GM19238 (cell line): ENCODE data around the gene OR6K3.
"Not testable (repeated sequence)": the region's sequence is repeated elsewhere in the genome, so short reads cannot be mapped to it uniquely, and the experiment has no call there.

Experiments
- DNase-seq: peaks from one replicate; pipeline ENCODE4 v3.0.0; 2011; ENCODE audit warnings: low spot score; ENCODE audit not compliant: insufficient read length

OR6K3 gene

GRCh38 chr1:158720620-158721019 is at the start of gene OR6K3:
OR6K3 (minus strand) TSS chr1:158720720; CDS start chr1:158718115, 2,605 bp downstream.
- DNase-seq, result no peak

GRCh38 chr1:158754420-158754819 is 33.9 kb upstream of the OR6K3 start, which contains the start of gene OR6K6:
OR6K6 (plus strand) TSS chr1:158754720; CDS start chr1:158754888, 168 bp downstream.
- DNase-seq, result no peak

- DNase-seq, result no peak
Measured at GRCh38 chr1:158752155-158752712, 31.7 kb upstream of the OR6K3 start.

- DNase-seq, result no peak
Measured at GRCh38 chr1:158735848-158736247, 15.3 kb upstream of the OR6K3 start.

GRCh38 chr1:158732524-158732923 is 12.0 kb upstream of the OR6K3 start:
- no peak for DNase-seq

- no peak for DNase-seq
Measured at GRCh38 chr1:158731707-158732106, 11.2 kb upstream of the OR6K3 start.

- no peak for DNase-seq
Measured at GRCh38 chr1:158730453-158730852, 9.9 kb upstream of the OR6K3 start.

- DNase-seq, result no peak
Measured at GRCh38 chr1:158728510-158729225, 8.1 kb upstream of the OR6K3 start.

- no peak for DNase-seq
Measured at GRCh38 chr1:158724442-158724841, 3.9 kb upstream of the OR6K3 start.

- DNase-seq, result no peak
Measured at GRCh38 chr1:158719664-158720063, 856 bp downstream of the OR6K3 start.

- no peak for DNase-seq
Measured at GRCh38 chr1:158717344-158717743, 3.2 kb downstream of the OR6K3 start.

GRCh38 chr1:158716335-158716734 is 4.2 kb downstream of the OR6K3 start:
- DNase-seq, result no peak

- no peak for DNase-seq
Measured at GRCh38 chr1:158714754-158715153, 5.8 kb downstream of the OR6K3 start.

- no peak for DNase-seq
Measured at GRCh38 chr1:158711098-158711497, 9.4 kb downstream of the OR6K3 start.

GRCh38 chr1:158706096-158706495 is 14.4 kb downstream of the OR6K3 start:
- no peak for DNase-seq

GRCh38 chr1:158700552-158700951 is 20.0 kb downstream of the OR6K3 start, which contains the start of gene OR6K2:
OR6K2 (minus strand) TSS chr1:158700652; CDS start chr1:158700652, 0 bp downstream.
- no peak for DNase-seq

GRCh38 chr1:158694596-158694995 is 25.9 kb downstream of the OR6K3 start:
- DNase-seq, result no peak

GRCh38 chr1:158692356-158692755 is 28.2 kb downstream of the OR6K3 start:
- no peak for DNase-seq

- DNase-seq, result no peak
Measured at GRCh38 chr1:158691907-158692306, 28.6 kb downstream of the OR6K3 start.

GRCh38 chr1:158691149-158691548 is 29.4 kb downstream of the OR6K3 start:
- not testable (repeated sequence) for DNase-seq

- no peak for DNase-seq
Measured at GRCh38 chr1:158689875-158690274, 30.6 kb downstream of the OR6K3 start.

GRCh38 chr1:158689110-158689509 is 31.4 kb downstream of the OR6K3 start:
- no peak for DNase-seq

- DNase-seq, result not testable (repeated sequence)
Measured at GRCh38 chr1:158688343-158688742, 32.2 kb downstream of the OR6K3 start.
